GM18520 (cell line): ENCODE measurements around the gene PKDREJ.

Experiments
- ATAC-seq: cut with Tn5 transposase; IDR thresholded peaks from one replicate; pipeline ENCODE4 v1.9.1; 2021; ENCODE audit not compliant: unreplicated experiment

PKDREJ gene

GRCh38 chr22:46239261-46240048, 23.7 kb downstream of the PKDREJ start:
- no peak for ATAC-seq

GRCh38 chr22:46238541-46238940, 24.6 kb downstream of the PKDREJ start:
- ATAC-seq: no peak

GRCh38 chr22:46237453-46238124, 25.6 kb downstream of the PKDREJ start:
- ATAC-seq: no peak

- ATAC-seq: no peak
Observed at GRCh38 chr22:46234969-46235368, 28.2 kb downstream of the PKDREJ start.

GRCh38 chr22:46233231-46233630, 29.9 kb downstream of the PKDREJ start:
- no peak for ATAC-seq

- no peak for ATAC-seq
Observed at GRCh38 chr22:46230262-46230901, 32.8 kb downstream of the PKDREJ start.

GRCh38 chr22:46229701-46230100, 33.4 kb downstream of the PKDREJ start:
- no peak for ATAC-seq

- ATAC-seq: no peak
Observed at GRCh38 chr22:46226577-46226976, 36.6 kb downstream of the PKDREJ start.

GRCh38 chr22:46225631-46226030, 37.5 kb downstream of the PKDREJ start:
- no peak for ATAC-seq

- no peak for ATAC-seq
Observed at GRCh38 chr22:46224898-46225290, 38.2 kb downstream of the PKDREJ start.

GRCh38 chr22:46224044-46224897, 38.9 kb downstream of the PKDREJ start:
- no peak for ATAC-seq

GRCh38 chr22:46220921-46221320, 42.2 kb downstream of the PKDREJ start:
- no peak for ATAC-seq

- no peak for ATAC-seq
Observed at GRCh38 chr22:46219636-46220035, 43.5 kb downstream of the PKDREJ start.

GRCh38 chr22:46214616-46215015, 48.5 kb downstream of the PKDREJ start:
- ATAC-seq: no peak

- ATAC-seq: no peak
Observed at GRCh38 chr22:46214149-46214548, 49.0 kb downstream of the PKDREJ start.

GRCh38 chr22:46213052-46213451, 50.1 kb downstream of the PKDREJ start:
- ATAC-seq: no peak

- ATAC-seq: no peak
Observed at GRCh38 chr22:46212195-46212594, 50.9 kb downstream of the PKDREJ start.

GRCh38 chr22:46209262-46209661, 53.9 kb downstream of the PKDREJ start:
- no peak for ATAC-seq
